Right renal cortex interstitium (tissue), 3 donors: ENCODE measurements around the gene RIMKLA. TPM values are rescaled to one million over a fixed set of nuclear protein-coding genes. Genes with fewer than 3 reads are reported as not detected.

Experiments used
- DNase-seq, 3 donors: peaks; one replicate each; pipeline ENCODE4 v3.0.0-alpha.2; 2013; ENCODE audit warnings: low read depth in 3 of 3, low spot score in 2 of 3
- polyA plus RNA-seq, 3 donors: library from polyadenylated mRNA; unstranded; fragments of 120-200 nt; gene quantifications; one replicate each; pipeline ENCODE4 v1.2.1, GENCODE V29; 2013; ENCODE audit not compliant: insufficient read length in 3 of 3

Gene RIMKLA
- polyA plus RNA-seq, 3 donors, result 0.40 to 0.47 (median 0.42) TPM

- DNase-seq, result no peak
These were observed 9.6 kb upstream of the RIMKLA start for GRCh38 chr1:42370876-42371549.

- DNase-seq, result no peak
These were observed 7.8 kb upstream of the RIMKLA start for GRCh38 chr1:42372796-42373195.

- DNase-seq, result no peak
These were observed 602 bp upstream of the RIMKLA start for GRCh38 chr1:42379794-42380585.

GRCh38 chr1:42381280-42381673, 685 bp downstream of the RIMKLA start:
- DNase-seq, result no peak

- no peak for DNase-seq
These were observed 4.7 kb downstream of the RIMKLA start for GRCh38 chr1:42385283-42385682.

- DNase-seq, result no peak
These were observed 5.5 kb downstream of the RIMKLA start for GRCh38 chr1:42386051-42386450.

- no peak for DNase-seq
These were observed 11.7 kb downstream of the RIMKLA start for GRCh38 chr1:42392255-42392654.

- no peak for DNase-seq
These were observed 12.6 kb downstream of the RIMKLA start for GRCh38 chr1:42392967-42393848.

- no peak for DNase-seq
These were observed 18.9 kb downstream of the RIMKLA start for GRCh38 chr1:42399315-42400100.

GRCh38 chr1:42403880-42404400, 23.3 kb downstream of the RIMKLA start:
- no peak for DNase-seq

- DNase-seq, result no peak
These were observed 34.2 kb downstream of the RIMKLA start for GRCh38 chr1:42414551-42415496.

- no peak for DNase-seq
These were observed 36.6 kb downstream of the RIMKLA start for GRCh38 chr1:42417166-42417565.

- DNase-seq, result no peak
These were observed 37.9 kb downstream of the RIMKLA start for GRCh38 chr1:42418516-42418915.

GRCh38 chr1:42419126-42419821, 38.7 kb downstream of the RIMKLA start:
- DNase-seq, result no peak

- no peak for DNase-seq
These were observed 39.5 kb downstream of the RIMKLA start for GRCh38 chr1:42420121-42420520.

GRCh38 chr1:42420911-42421585, 40.5 kb downstream of the RIMKLA start:
- DNase-seq, result peak; percentile 79 to 91 (median 83)

GRCh38 chr1:42422737-42423136, 42.1 kb downstream of the RIMKLA start:
- DNase-seq, result no peak

- DNase-seq, result no peak
These were observed 43.1 kb downstream of the RIMKLA start for GRCh38 chr1:42423681-42424080.
